SKM-1 treated with dmso at 0.1 percent for 144 hours (cell line): ENCODE results near the gene NQO2.

Experiments
- DNase-seq: peaks from one replicate; lab custom pipeline; 2025; ENCODE audit not compliant: unreplicated experiment; lab: John Stamatoyannopoulos, UW

Gene NQO2

DNA sequence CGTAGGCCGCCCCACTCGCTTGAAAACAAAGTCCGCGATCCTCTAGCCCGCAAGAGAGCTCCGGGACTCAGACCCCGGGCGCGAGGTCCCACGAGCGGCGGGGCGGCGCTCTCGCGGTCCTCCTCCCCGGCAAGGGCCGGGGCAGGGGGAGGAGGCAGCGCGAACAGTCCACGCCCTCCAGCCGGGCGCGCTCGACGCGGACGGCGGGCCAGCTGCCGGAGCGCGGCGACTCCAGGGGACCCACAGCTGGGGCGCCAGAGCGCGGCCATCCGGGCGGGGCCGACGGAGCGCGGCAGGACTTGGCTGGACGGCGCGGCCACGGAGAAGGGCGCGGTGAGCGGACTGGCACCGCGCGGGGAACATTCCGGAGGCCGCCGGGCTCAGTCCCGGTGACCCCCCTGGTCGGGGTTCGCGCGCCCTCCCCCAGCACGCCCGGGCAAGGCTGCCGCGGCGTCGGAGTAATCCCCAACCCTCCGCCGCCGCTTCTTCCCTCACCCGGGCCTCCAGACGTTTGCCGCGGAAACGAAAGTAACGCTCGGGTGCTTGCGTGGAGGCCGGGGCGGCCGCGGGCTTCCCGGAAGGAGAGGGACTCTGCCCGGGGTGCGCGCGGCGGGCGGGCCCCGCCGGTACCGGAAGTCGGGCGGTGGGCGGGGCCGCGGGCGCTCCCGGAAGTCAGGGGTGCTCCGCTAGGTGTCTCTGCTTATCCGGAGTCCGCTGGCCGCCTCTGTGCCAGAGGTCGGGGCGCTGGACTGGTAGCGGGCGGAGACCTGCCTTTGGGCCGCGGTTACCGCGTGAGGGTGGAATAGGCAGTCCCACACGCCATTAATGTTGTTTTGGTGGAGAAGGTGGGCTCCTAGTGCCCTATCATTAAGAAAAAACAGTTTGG is 68.9 kb downstream of the NQO2 start, which contains the start of gene RIPK1:
Gene RIPK1 (plus strand): TSS at position 166 of the 886 bp plus-strand sequence. CDS start 8,330 bp downstream, outside the sequence.
- peak; percentile 83 for DNase-seq
